Measurements from ENCODE around the gene TSACC.

The TSACC gene

GRCh38 chr1:156376958-156377919 lies 38.9 kb downstream of the TSACC start:
- DNase-seq, result no peak

GRCh38 chr1:156378557-156378956 lies 40.2 kb downstream of the TSACC start:
- no peak for DNase-seq

DNA sequence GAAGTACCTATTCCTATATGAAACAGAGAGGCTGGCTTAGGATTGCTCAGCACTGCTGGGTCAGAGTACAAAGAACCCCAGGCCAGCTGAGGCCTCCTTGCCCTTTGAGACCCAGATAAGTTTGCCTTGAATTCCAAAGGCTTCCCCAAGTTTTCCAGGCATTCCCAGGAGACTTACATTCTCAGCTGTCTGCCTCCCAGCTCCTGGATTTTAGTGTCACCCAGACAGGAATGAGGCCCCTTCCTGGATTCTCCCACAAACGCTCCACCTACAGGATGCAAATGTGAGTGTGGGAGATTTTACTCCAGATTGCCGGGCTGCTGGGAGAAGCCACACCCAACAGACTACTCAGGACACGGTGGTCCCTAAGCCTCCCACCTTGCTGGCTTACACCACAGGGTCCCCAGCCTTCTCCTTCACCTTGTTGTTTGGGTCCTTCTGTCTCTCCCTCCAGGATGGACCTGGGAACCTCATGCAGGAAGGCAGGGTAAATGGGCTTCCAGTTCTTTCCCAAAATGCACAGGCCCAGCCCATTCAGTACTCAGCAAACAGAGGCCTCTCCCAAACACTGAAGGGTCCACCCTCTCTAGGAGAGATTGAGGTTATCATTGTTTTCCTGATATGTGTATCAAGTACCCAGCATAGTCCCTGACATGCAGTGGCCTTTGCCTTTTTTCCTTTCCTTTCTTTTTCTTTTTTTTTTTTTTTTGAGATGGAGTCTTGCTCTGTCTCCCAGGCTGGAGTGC lies 41.3 kb downstream of the TSACC start:
- no peak for DNase-seq

DNA sequence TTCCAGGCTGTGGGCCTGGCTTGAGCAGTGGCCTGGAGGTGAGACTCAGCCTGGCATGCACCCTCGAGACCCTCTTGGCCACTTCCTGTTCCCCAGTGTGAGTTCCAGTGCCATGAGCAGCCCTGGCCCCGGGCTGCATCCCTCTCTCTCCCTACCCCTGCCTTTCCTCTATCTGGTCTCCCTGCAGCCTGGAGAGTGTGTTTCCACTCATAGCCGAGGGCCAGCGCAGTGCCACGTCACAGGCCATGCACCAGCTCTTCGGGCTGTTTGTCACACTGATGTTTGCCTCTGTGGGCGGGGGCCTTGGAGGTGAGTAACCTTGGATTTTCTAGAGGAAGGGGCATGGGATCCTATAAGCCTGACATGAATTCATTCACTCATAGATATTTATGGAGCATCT lies 44.2 kb downstream of the TSACC start:
- DNase-seq, result no peak

- peak; percentile 77 to 78 for DNase-seq
Observed at GRCh38 chr1:156383023-156383422, 44.7 kb downstream of the TSACC start.

GRCh38 chr1:156384007-156384406 lies 45.7 kb downstream of the TSACC start:
- no peak for DNase-seq

- DNase-seq, result no peak
Observed at GRCh38 chr1:156384658-156385057, 46.3 kb downstream of the TSACC start.

- peak; percentile 80 to 82 for DNase-seq
Observed at GRCh38 chr1:156385534-156386031, 47.3 kb downstream of the TSACC start.

DNA sequence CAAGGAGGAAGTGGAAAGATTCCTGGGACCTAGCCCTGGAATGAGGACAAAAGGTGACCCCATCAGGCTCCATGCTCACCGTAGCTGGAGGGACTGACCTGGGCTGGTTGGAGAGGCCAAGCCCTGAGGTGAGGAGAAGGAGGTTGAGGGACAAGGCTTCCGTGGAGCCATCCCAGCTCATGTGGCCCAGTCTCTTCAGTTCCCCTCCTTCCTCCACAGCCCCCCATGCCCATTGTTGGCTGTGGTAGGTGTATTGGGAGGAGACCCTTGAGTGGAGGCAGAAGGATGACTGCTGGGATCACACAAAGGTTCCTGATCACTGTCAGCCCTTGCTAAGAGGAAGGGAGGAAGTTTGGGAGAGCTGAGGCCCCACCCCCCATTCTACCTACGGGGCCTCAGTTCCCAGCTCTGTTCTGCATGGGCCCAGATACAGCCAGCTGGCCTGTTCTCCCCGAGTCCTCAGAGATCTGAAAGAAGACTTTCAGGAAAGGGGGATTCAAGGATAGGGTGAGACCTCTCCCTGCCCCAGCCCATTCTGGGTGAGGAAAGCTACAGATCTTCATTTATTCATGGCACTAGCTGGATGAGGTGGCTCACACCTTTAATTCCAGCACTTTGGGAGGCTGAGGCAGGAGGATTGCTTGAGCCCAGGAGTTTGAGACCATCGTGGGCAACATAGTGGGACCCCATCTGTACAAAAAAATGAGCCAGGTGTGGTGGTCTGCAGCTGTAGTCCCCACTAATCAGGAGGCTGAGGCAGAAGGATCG lies 48.0 kb downstream of the TSACC start:
- DNase-seq, result no peak

DNA sequence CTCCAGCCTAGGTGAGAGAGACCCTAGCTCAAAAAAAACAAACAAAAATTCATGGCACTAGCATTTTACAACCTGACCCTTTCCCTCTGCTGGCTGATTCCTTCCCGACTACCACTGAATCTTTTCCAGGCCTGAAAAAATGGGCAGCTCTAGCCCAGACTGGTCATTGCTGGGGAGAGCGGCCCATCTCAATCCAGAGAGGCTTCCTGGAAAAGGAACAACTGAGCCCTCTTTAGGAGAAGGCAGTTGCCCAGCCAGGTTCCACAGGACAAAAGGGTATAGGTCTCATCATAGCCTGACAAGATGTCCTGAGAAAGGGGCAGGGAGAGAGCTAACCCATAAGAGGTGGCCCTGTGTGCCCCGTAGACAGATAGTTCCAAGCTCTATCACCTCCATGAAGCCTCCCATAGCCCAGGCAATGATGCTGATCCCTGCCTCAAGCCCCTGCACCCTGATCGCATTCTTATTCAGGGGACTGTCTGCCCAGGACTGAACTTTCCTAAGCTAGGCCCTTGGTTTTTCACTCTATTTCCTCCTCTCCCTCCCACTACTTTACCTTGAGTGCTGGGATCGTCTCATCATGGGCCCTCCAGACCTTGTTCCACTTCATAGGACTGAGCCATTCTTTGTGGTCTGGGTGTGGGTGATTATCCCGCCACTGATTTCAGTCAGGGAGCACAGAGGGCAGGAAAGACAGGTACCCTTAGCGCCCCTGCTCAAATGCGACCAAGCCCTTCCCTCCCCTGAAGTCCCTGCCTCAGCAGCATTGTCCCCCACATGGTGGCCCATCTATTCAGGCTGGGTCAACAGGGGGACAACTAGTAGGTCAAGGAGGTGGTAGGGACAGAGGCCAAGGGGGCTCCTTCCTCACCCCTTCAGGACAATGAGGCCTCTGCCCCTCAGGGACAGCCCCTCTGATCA lies 48.9 kb downstream of the TSACC start:
- DNase-seq, result no peak

GRCh38 chr1:156387870-156388173 lies 49.5 kb downstream of the TSACC start:
- DNase-seq, result no peak

DNA sequence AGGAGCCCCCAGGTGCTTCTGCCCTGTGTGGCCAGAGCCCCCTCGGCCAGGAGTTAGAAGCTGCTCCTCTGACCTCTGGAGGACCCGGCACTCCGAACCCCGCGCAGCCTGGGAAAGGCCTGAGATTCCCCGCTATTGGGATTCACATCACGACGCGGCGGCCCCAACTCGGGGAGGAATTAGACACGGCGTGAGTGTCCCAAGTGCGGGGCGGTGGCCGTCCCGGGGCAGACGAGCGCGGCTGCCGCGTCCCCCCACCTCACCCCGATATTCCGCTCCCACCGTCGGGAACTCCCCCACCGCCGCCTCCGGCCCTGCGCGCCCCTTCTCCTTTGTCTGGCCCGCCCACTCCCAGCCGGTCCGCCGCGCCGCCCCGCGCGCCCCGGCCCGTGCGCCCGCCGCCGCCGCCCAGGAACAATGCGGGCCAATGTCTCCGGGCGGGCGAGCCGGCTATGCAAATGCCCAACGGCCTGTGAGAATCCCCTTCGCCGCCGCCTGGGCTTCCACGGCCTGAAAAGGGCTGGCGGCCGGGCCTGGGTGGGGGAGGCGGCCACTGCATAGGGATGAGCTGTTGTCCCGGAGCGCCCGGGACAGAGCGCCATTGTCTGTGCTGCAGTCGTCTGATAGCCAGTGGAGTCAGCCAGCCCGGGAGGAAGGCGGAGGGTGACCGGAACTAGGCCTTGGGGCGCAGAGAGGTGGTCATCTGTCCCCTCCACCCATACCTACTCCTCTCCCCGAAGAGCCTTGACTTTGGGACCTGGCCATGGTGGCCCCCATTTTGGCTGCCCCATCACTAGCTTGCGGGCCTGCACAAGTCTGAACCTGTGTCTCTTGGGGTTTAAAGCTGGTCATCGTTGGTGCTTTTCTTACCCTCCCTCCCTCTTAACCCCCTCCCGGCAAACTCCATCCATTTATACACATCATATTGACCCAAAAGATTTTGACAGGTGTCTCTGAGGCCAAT lies 50.1 kb downstream of the TSACC start:
- DNase-seq, result no peak

- no peak for DNase-seq
Observed at GRCh38 chr1:156389311-156389710, 51.0 kb downstream of the TSACC start.

- DNase-seq, result no peak
Observed at GRCh38 chr1:156390469-156391365, 52.4 kb downstream of the TSACC start.

- DNase-seq, result no peak
Observed at GRCh38 chr1:156391366-156391677, 53.0 kb downstream of the TSACC start.

DNA sequence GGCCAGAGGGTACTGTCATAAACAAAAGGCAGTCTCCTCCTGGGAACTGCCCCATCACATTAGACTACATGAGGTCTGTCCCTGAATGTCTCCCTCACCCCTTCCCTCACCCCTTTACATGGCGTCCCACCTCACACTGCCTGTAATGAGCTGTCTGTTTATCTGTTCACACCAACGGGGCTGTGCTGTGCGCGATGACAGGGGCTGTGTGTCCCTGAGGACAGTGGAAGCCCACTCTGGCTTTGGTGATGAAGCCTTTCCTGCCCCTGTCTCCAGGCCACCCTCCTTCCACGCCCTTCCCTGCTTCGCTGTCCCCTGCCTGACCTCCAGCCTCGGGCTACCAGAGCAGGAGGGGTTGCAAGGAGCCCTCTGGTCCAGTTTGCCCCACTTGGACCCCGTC lies 53.4 kb downstream of the TSACC start:
- no peak for DNase-seq

GRCh38 chr1:156392452-156392853 lies 54.1 kb downstream of the TSACC start:
- no peak for DNase-seq

GRCh38 chr1:156393095-156393494 lies 54.8 kb downstream of the TSACC start:
- DNase-seq, result no peak

GRCh38 chr1:156394082-156394481 lies 55.8 kb downstream of the TSACC start:
- DNase-seq, result no peak

Data from activated T-cell treated with anti-CD3 and anti-CD28 coated beads, Interleukin-2, amount 50 U/mL, for 48 hours (primary cell).